Measurements from ENCODE around the gene INTU.

DNA sequence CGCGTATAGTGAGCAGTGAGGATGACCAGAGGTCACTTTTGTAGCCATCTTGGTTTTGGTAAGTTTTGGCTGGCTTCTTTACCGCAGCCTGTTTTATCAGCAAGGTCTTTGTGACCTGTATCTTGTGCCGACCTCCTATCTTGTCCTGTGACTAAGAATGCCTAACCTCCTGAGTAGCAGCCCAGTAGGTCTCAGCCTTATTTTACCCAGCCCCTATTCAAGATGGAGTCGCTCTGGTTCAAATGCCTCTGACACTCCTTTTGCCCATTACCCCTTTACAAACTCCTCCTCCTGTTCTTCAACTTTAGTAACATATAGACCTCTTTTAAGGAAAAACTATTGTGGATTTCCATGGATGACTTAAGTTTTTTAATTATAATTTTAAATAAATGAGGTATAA, 2.6 kb upstream of the INTU start:
- TF ChIP-seq, protein P1, sequence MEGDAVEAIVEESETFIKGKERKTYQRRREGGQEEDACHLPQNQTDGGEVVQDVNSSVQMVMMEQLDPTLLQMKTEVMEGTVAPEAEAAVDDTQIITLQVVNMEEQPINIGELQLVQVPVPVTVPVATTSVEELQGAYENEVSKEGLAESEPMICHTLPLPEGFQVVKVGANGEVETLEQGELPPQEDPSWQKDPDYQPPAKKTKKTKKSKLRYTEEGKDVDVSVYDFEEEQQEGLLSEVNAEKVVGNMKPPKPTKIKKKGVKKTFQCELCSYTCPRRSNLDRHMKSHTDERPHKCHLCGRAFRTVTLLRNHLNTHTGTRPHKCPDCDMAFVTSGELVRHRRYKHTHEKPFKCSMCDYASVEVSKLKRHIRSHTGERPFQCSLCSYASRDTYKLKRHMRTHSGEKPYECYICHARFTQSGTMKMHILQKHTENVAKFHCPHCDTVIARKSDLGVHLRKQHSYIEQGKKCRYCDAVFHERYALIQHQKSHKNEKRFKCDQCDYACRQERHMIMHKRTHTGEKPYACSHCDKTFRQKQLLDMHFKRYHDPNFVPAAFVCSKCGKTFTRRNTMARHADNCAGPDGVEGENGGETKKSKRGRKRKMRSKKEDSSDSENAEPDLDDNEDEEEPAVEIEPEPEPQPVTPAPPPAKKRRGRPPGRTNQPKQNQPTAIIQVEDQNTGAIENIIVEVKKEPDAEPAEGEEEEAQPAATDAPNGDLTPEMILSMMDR (IDR thresholded peaks at IDR 0.05; ENCODE audit: low read length) = no peak
- no peak for TF ChIP-seq EZH2 (IDR thresholded peaks at IDR 0.05; ENCODE audit: borderline replicate concordance, low read length)

All from OCI-LY1 (cell line).